Measurements from ENCODE around the gene ARHGDIB. TPM values are rescaled to one million over a fixed set of nuclear protein-coding genes. Genes with fewer than 3 reads are reported as not detected.
A peak's percentile ranks its signal among the peaks of the same experiment; 100 is the strongest.

The ARHGDIB gene
- total and polyA plus RNA-seq, 2 experiments from 2014 or later, result 0.89 TPM; not detected in 1

- no peak for TF ChIP-seq ZNF462 (CRISPR knock-in tag; IDR thresholded peaks at IDR 0.05)
- no peak for TF ChIP-seq NANOG (IDR thresholded peaks at IDR 0.05; ENCODE audit: borderline replicate concordance)
Measured at GRCh38 chr12:14921218-14921617, 40.2 kb downstream of the ARHGDIB start (continued).

GRCh38 chr12:14920475-14921126, 40.8 kb downstream of the ARHGDIB start:
- Histone ChIP-seq H3K4me3 (no peak overlapping the region), H3K27ac (ENCODE audit: low read depth) (no peak overlapping the region), H3F3A (replicated peaks; ENCODE audit: low read depth) (no peaks in the 10 kb centered on the region), H3K4me2 (no peak overlapping the region), H4K20me1 (replicated peaks; ENCODE audit: insufficient read depth) (no peaks in the 10 kb centered on the region), H3K36me3 (ENCODE audit: insufficient read depth) (no peaks in the 10 kb centered on the region), H3K27me3 (ENCODE audit: insufficient read depth) (no peaks in the 10 kb centered on the region), H3K79me2 (replicated peaks; ENCODE audit: insufficient read depth) (no peaks in the 10 kb centered on the region), H3K4me1 (ENCODE audit: insufficient read depth) (no peaks in the 10 kb centered on the region), H2AFZ (0 out of 2 replicates have a peak overlapping the region, but pooled peaks have one; percentile 18), H3K9me2 (ENCODE audit: insufficient read depth) (peaks cover 10% of the 10 kb centered on the region; the same call in 1 of the 2 replicates)
- no peak overlapping the region for H3K27ac Mint-ChIP-seq
- DNase-seq (ENCODE audit: low spot score), result no peak
- no peaks in the 10 kb centered on the region for H3K9me3 Mint-ChIP-seq
- H3K4me1 Mint-ChIP-seq, result no peaks in the 10 kb centered on the region
- H3K27me3 Mint-ChIP-seq (ENCODE audit: insufficient read depth, low read depth, poor library complexity), result peaks cover 2% of the 10 kb centered on the region
- no peaks in the 10 kb centered on the region for H3K36me3 Mint-ChIP-seq (ENCODE audit: low read depth)
- no peak overlapping the region for H3K4me3 Mint-ChIP-seq
- no peak for ATAC-seq
- TF ChIP-seq ETS1 (IDR thresholded peaks at IDR 0.05) (no peak), JUNB (IDR thresholded peaks at IDR 0.05; ENCODE audit: unreplicated experiment) (no peak), CTCF (conservative IDR thresholded peaks at IDR 0.05; ENCODE audit: low read depth in 2 of 2) (no peak), ZNF462 (CRISPR knock-in tag; IDR thresholded peaks at IDR 0.05) (no peak)
